GM19452 (cell line): Measurements from ENCODE around the gene MIR17HG.
"Not testable (repeated sequence)": the region's sequence is repeated elsewhere in the genome, so short reads cannot be mapped to it uniquely, and the experiment has no call there.

ENCODE experiments used
- ATAC-seq: cut with Tn5 transposase; IDR thresholded peaks from one replicate; pipeline ENCODE4 v1.9.1; 2021; ENCODE audit not compliant: unreplicated experiment

The MIR17HG gene

GRCh38 chr13:91347202-91347995 is at the start of gene MIR17HG:
MIR17HG (plus strand) TSS chr13:91347687.
- ATAC-seq, result peak; percentile 54

GRCh38 chr13:91298060-91298459 is 49.4 kb upstream of the MIR17HG start:
- no peak for ATAC-seq

GRCh38 chr13:91302111-91302510 is 45.4 kb upstream of the MIR17HG start:
- ATAC-seq, result peak; percentile 75

GRCh38 chr13:91303031-91303430 is 44.5 kb upstream of the MIR17HG start:
- ATAC-seq, result no peak

GRCh38 chr13:91304741-91305140 is 42.7 kb upstream of the MIR17HG start:
- no peak for ATAC-seq

GRCh38 chr13:91305652-91306051 is 41.8 kb upstream of the MIR17HG start:
- no peak for ATAC-seq

GRCh38 chr13:91307887-91308286 is 39.6 kb upstream of the MIR17HG start:
- no peak for ATAC-seq

GRCh38 chr13:91308299-91308698 is 39.2 kb upstream of the MIR17HG start:
- no peak for ATAC-seq

- no peak for ATAC-seq
Measured at GRCh38 chr13:91311491-91311890, 36.0 kb upstream of the MIR17HG start.

- no peak for ATAC-seq
Measured at GRCh38 chr13:91312324-91312723, 35.2 kb upstream of the MIR17HG start.

GRCh38 chr13:91313103-91313502 is 34.4 kb upstream of the MIR17HG start:
- peak; percentile 80 for ATAC-seq

- ATAC-seq, result peak; percentile 83
Measured at GRCh38 chr13:91313581-91313980, 33.9 kb upstream of the MIR17HG start.

GRCh38 chr13:91314888-91315287 is 32.6 kb upstream of the MIR17HG start:
- no peak for ATAC-seq

- ATAC-seq, result no peak
Measured at GRCh38 chr13:91318886-91319285, 28.6 kb upstream of the MIR17HG start.

GRCh38 chr13:91319996-91320395 is 27.5 kb upstream of the MIR17HG start:
- ATAC-seq, result no peak

GRCh38 chr13:91320990-91321389 is 26.5 kb upstream of the MIR17HG start:
- ATAC-seq, result not testable (repeated sequence)

GRCh38 chr13:91323349-91323748 is 24.1 kb upstream of the MIR17HG start:
- no peak for ATAC-seq

- no peak for ATAC-seq
Measured at GRCh38 chr13:91326146-91326545, 21.3 kb upstream of the MIR17HG start.

- ATAC-seq, result no peak
Measured at GRCh38 chr13:91328726-91329125, 18.8 kb upstream of the MIR17HG start.

- ATAC-seq, result no peak
Measured at GRCh38 chr13:91329733-91330132, 17.8 kb upstream of the MIR17HG start.

- peak; percentile 85 for ATAC-seq
Measured at GRCh38 chr13:91331047-91331915, 16.2 kb upstream of the MIR17HG start.

GRCh38 chr13:91346062-91346461 is 1.4 kb upstream of the MIR17HG start:
- no peak for ATAC-seq
